Measurements from ENCODE around the gene CD151. TPM values are rescaled to one million over a fixed set of nuclear protein-coding genes. Genes with fewer than 3 reads are reported as not detected.

CD151 gene
- polyA plus RNA-seq (ENCODE audit: insufficient read length in 4 of 4) = 100 to 1,000 TPM; 194 to 242 (median 203) TPM

GRCh38 chr11:832529-833113 lies at the start of gene CD151:
CD151 (plus strand) TSS chr11:832952; CDS start chr11:836070, 3,118 bp downstream.
- no peak for DNase-seq (ENCODE audit: low read depth in 4 of 4, low spot score in 3 of 4)

- DNase-seq (ENCODE audit: low read depth in 4 of 4, low spot score in 3 of 4) = peak in 3 of 4 donors; percentile 43 to 70 (median 65)
These were observed 49.2 kb upstream of the CD151 start for GRCh38 chr11:783581-784015.

GRCh38 chr11:786235-787083 lies 46.3 kb upstream of the CD151 start:
- no peak for DNase-seq (ENCODE audit: low read depth in 4 of 4, low spot score in 3 of 4)

GRCh38 chr11:787084-787675 lies 45.6 kb upstream of the CD151 start:
- DNase-seq (ENCODE audit: low read depth in 4 of 4, low spot score in 3 of 4) = no peak

- DNase-seq (ENCODE audit: low read depth in 4 of 4, low spot score in 3 of 4) = no peak
These were observed 44.6 kb upstream of the CD151 start for GRCh38 chr11:788009-788640.

GRCh38 chr11:788953-789940 lies 43.5 kb upstream of the CD151 start:
- no peak for DNase-seq (ENCODE audit: low read depth in 4 of 4, low spot score in 3 of 4)

- DNase-seq (ENCODE audit: low read depth in 4 of 4, low spot score in 3 of 4) = no peak
These were observed 42.8 kb upstream of the CD151 start, which contains the start of gene CEND1 for GRCh38 chr11:789943-790342. CEND1 (minus strand) TSS chr11:790090; CDS start chr11:788576, 1,514 bp downstream.

GRCh38 chr11:790721-791564 lies 41.8 kb upstream of the CD151 start:
- no peak for DNase-seq (ENCODE audit: low read depth in 4 of 4, low spot score in 3 of 4)

- DNase-seq (ENCODE audit: low read depth in 4 of 4, low spot score in 3 of 4) = no peak
These were observed 40.9 kb upstream of the CD151 start for GRCh38 chr11:791658-792534.

GRCh38 chr11:792535-792821 lies 40.3 kb upstream of the CD151 start:
- DNase-seq (ENCODE audit: low read depth in 4 of 4, low spot score in 3 of 4) = no peak

GRCh38 chr11:792873-793272 lies 39.9 kb upstream of the CD151 start:
- DNase-seq (ENCODE audit: low read depth in 4 of 4, low spot score in 3 of 4) = no peak

- no peak for DNase-seq (ENCODE audit: low read depth in 4 of 4, low spot score in 3 of 4)
These were observed 39.2 kb upstream of the CD151 start for GRCh38 chr11:793556-793955.

GRCh38 chr11:794013-794765 lies 38.6 kb upstream of the CD151 start:
- DNase-seq (ENCODE audit: low read depth in 4 of 4, low spot score in 3 of 4) = no peak

GRCh38 chr11:794766-795633 lies 37.8 kb upstream of the CD151 start:
- no peak for DNase-seq (ENCODE audit: low read depth in 4 of 4, low spot score in 3 of 4)

- DNase-seq (ENCODE audit: low read depth in 4 of 4, low spot score in 3 of 4) = no peak
These were observed 36.9 kb upstream of the CD151 start for GRCh38 chr11:795634-796564.
